GM23338 (cell line): Measurements from ENCODE around the gene FGFR2. TPM values are rescaled to one million over a fixed set of nuclear protein-coding genes. Genes with fewer than 3 reads are reported as not detected.
A peak's percentile ranks its signal among the peaks of the same experiment; 100 is the strongest.

Source experiments
- ATAC-seq: fragments of 200-7000 bp; cut with Tn5 transposase; 3 replicates; pipeline ENCODE4 v1.9.1; 2020
- DNase-seq: peaks from one replicate; pipeline ENCODE4 v3.0.0-alpha.2; 2015; ENCODE audit warnings: low spot score
- H2AFZ ChIP-seq: fragments of 200-600 bp; sonication (generic); 2 replicates; pipeline ENCODE4 v1.8.0; 2016; ENCODE audit warnings: antibody characterized with exemption, mild to moderate bottlenecking, moderate library complexity
- H3F3A ChIP-seq: fragments of 200-600 bp; sonication (generic); replicated peaks from 2 replicates; pipeline ENCODE4 v1.8.0; 2017; ENCODE audit warnings: antibody characterized with exemption, mixed run types, low read depth
- H3K27ac ChIP-seq: fragments of 200-600 bp; sonication (generic); 2 replicates; pipeline ENCODE4 v1.6.1; 2016; ENCODE audit warnings: low read depth
- H3K27me3 ChIP-seq: fragments of 200-600 bp; sonication (generic); 2 replicates; pipeline ENCODE4 v1.8.0; 2016; ENCODE audit warnings: mild to moderate bottlenecking, mixed run types, moderate library complexity; ENCODE audit not compliant: insufficient read depth
- H3K36me3 ChIP-seq: fragments of 200-600 bp; sonication (generic); 2 replicates; pipeline ENCODE4 v1.8.0; 2016; ENCODE audit warnings: mild to moderate bottlenecking; ENCODE audit not compliant: insufficient read depth
- H3K4me1 ChIP-seq: fragments of 200-600 bp; sonication (generic); 2 replicates; pipeline ENCODE4 v1.8.0; 2016; ENCODE audit warnings: mild to moderate bottlenecking, moderate library complexity; ENCODE audit not compliant: insufficient read depth
- H3K4me2 ChIP-seq: fragments of 200-600 bp; sonication (generic); 2 replicates; pipeline ENCODE4 v1.7.1; 2017; ENCODE audit warnings: mixed run types
- H3K4me3 ChIP-seq: fragments of 200-600 bp; sonication (generic); 2 replicates; pipeline ENCODE4 v1.6.1; 2016; ENCODE audit warnings: mixed run types
- H3K79me2 ChIP-seq: fragments of 200-600 bp; sonication (generic); replicated peaks from 2 replicates; pipeline ENCODE4 v1.8.0; 2017; ENCODE audit warnings: mild to moderate bottlenecking; ENCODE audit not compliant: insufficient read depth
- H3K9me2 ChIP-seq: fragments of 200-600 bp; sonication (generic); 2 replicates; pipeline ENCODE4 v1.8.0; 2017; ENCODE audit not compliant: insufficient read depth
- H4K20me1 ChIP-seq: fragments of 200-600 bp; sonication (generic); replicated peaks from 2 replicates; pipeline ENCODE4 v1.8.0; 2017; ENCODE audit warnings: mild to moderate bottlenecking; ENCODE audit not compliant: insufficient read depth
- H3K27ac Mint-ChIP-seq: 2 replicates; pipeline ENCODE4 v1.8.0; 2020; ENCODE audit warnings: inconsistent platforms, mild to moderate bottlenecking, moderate library complexity, mixed read lengths
- H3K27me3 Mint-ChIP-seq: 3 replicates; pipeline ENCODE4 v1.8.0; 2022; ENCODE audit warnings: low read depth, mild to moderate bottlenecking, moderate library complexity, mixed read lengths, inconsistent platforms; ENCODE audit not compliant: insufficient read depth, poor library complexity
- H3K36me3 Mint-ChIP-seq: 3 replicates; pipeline ENCODE4 v1.8.0; 2021; ENCODE audit warnings: low read depth, mild to moderate bottlenecking, inconsistent platforms, moderate library complexity, mixed read lengths
- H3K4me1 Mint-ChIP-seq: 3 replicates; pipeline ENCODE4 v1.8.0; 2020; ENCODE audit warnings: mild to moderate bottlenecking, inconsistent platforms, mixed read lengths
- H3K4me3 Mint-ChIP-seq: 3 replicates; pipeline ENCODE4 v1.8.0; 2021; ENCODE audit warnings: moderate library complexity, mild to moderate bottlenecking, inconsistent platforms, mixed read lengths
- H3K9me3 Mint-ChIP-seq: 3 replicates; pipeline ENCODE4 v1.8.0; 2020; ENCODE audit warnings: moderate library complexity, mild to moderate bottlenecking, inconsistent platforms, mixed read lengths
- CREB1 ChIP-seq: fragments of 250-450 bp; sonication (Bioruptor Pico); IDR thresholded peaks from 2 replicates; pipeline ENCODE4 v1.5.0; 2020; ENCODE audit warnings: low read depth, mild to moderate bottlenecking, moderate library complexity
- EZH2 ChIP-seq: fragments of 200-600 bp; sonication (generic); IDR thresholded peaks from one replicate; pipeline ENCODE4 v1.8.0; 2017; ENCODE audit warnings: antibody characterized with exemption, mild to moderate bottlenecking, low read depth; ENCODE audit not compliant: unreplicated experiment
- NANOG ChIP-seq: IDR thresholded peaks from 2 replicates; pipeline ENCODE4 v1.6.1; 2016; ENCODE audit warnings: antibody characterized with exemption, borderline replicate concordance
- STAT1 ChIP-seq: IDR thresholded peaks from one replicate; pipeline ENCODE4 v1.6.1; 2016; ENCODE audit warnings: antibody characterized with exemption; ENCODE audit not compliant: unreplicated experiment
- ZNF114 ChIP-seq: fragments of 250-450 bp; sonication (Bioruptor Pico); IDR thresholded peaks from 2 replicates; pipeline ENCODE4 v1.5.0; 2020; ENCODE audit warnings: mild to moderate bottlenecking, moderate library complexity
- ZNF331 ChIP-seq: fragments of 250-450 bp; sonication (Bioruptor Pico); IDR thresholded peaks from 2 replicates; pipeline ENCODE4 v1.5.0; 2020; ENCODE audit warnings: low read depth, mild to moderate bottlenecking, moderate library complexity
- polyA plus RNA-seq: library from polyadenylated mRNA; unstranded; fragments of >200 nt; fragmentation: Nextera tagmentation; extraction: Ambion mirVana; gene quantifications from 2 replicates; pipeline ENCODE4 v1.2.1, GENCODE V29; 2016
- total RNA-seq: library from RNA; depleted of rRNA; stranded (reverse); fragments of >200 nt; shearing (Covaris generic); gene quantifications from 2 replicates; pipeline ENCODE4 v1.2.3, GENCODE V29; 2014
- TF ChIP-seq, protein P1 (sequence below): IDR thresholded peaks from one replicate; pipeline ENCODE4 v1.6.1; 2018; ENCODE audit warnings: antibody characterized with exemption; ENCODE audit not compliant: unreplicated experiment
- TF ChIP-seq, protein P2 (sequence below): IDR thresholded peaks from 2 replicates; pipeline ENCODE4 v1.6.1; 2016; ENCODE audit warnings: antibody characterized with exemption
- TF ChIP-seq, protein P3 (sequence below), 2 experiments: fragments of 200-600 bp in 1 of 2; sonication (generic) in 1 of 2; conservative IDR thresholded peaks; 2 replicates each; pipeline versions ENCODE4 v1.5.1 to v1.6.1; 2016 to 2017; ENCODE audit warnings: antibody characterized with exemption in 2 of 2, low read depth in 2 of 2, mild to moderate bottlenecking in 2 of 2, moderate library complexity in 1 of 2

Gene FGFR2
- total and polyA plus RNA-seq, 2 experiments from 2014 or later: 31.1 to 106 TPM

DNA sequence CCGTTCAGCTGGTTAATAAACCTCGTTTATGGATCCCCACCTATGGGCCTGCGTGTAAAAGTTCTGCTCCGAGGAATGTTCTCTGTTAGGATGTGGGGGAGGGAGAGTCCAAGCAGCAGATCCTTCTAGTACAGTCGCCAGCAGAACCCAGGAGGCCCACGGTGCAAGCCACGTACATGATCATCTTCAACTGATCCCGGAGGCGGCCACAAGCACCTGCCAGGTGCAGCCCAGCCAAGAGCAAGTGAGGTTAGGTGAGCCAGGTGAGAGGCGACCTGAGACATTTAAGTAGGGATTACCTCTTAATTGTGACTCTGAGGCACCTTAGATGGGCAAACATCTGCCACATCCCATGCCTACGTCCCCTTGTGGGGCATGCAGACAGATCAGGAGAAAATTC, 18.0 kb upstream of the FGFR2 start:
- TF ChIP-seq, protein P1, sequence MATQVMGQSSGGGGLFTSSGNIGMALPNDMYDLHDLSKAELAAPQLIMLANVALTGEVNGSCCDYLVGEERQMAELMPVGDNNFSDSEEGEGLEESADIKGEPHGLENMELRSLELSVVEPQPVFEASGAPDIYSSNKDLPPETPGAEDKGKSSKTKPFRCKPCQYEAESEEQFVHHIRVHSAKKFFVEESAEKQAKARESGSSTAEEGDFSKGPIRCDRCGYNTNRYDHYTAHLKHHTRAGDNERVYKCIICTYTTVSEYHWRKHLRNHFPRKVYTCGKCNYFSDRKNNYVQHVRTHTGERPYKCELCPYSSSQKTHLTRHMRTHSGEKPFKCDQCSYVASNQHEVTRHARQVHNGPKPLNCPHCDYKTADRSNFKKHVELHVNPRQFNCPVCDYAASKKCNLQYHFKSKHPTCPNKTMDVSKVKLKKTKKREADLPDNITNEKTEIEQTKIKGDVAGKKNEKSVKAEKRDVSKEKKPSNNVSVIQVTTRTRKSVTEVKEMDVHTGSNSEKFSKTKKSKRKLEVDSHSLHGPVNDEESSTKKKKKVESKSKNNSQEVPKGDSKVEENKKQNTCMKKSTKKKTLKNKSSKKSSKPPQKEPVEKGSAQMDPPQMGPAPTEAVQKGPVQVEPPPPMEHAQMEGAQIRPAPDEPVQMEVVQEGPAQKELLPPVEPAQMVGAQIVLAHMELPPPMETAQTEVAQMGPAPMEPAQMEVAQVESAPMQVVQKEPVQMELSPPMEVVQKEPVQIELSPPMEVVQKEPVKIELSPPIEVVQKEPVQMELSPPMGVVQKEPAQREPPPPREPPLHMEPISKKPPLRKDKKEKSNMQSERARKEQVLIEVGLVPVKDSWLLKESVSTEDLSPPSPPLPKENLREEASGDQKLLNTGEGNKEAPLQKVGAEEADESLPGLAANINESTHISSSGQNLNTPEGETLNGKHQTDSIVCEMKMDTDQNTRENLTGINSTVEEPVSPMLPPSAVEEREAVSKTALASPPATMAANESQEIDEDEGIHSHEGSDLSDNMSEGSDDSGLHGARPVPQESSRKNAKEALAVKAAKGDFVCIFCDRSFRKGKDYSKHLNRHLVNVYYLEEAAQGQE: no peak
- TF ChIP-seq STAT1 (no peak), CREB1 (CRISPR knock-in tag) (no peak), NANOG (no peak), ZNF114 (CRISPR knock-in tag) (no peak)
- H3K27me3 ChIP-seq: no peaks in the 10 kb centered on the region
- no peaks in the 10 kb centered on the region for H3K79me2 ChIP-seq
- no peak overlapping the region for H3K4me3 Mint-ChIP-seq
- no peak overlapping the region for H3K27ac ChIP-seq
- H3K27me3 Mint-ChIP-seq: peaks cover 15% of the 10 kb centered on the region
- peaks cover 12% of the 10 kb centered on the region for H3K9me3 Mint-ChIP-seq
- no peak overlapping the region for H3K4me2 ChIP-seq
- DNase-seq: no peak
- no peak overlapping the region for H2AFZ ChIP-seq
- no peaks in the 10 kb centered on the region; the same call in 2 of the 3 replicates for H3K4me1 Mint-ChIP-seq
- H4K20me1 ChIP-seq: no peaks in the 10 kb centered on the region
- H3K36me3 ChIP-seq: no peaks in the 10 kb centered on the region
- no peaks in the 10 kb centered on the region for H3F3A ChIP-seq
- H3K4me1 ChIP-seq: no peaks in the 10 kb centered on the region
- H3K27ac Mint-ChIP-seq: no peak overlapping the region
- no peak overlapping the region for H3K4me3 ChIP-seq
- H3K9me2 ChIP-seq: no peaks in the 10 kb centered on the region
- peaks cover 13% of the 10 kb centered on the region; the same call in 1 of the 3 replicates for H3K36me3 Mint-ChIP-seq
- ATAC-seq: no peak

DNA sequence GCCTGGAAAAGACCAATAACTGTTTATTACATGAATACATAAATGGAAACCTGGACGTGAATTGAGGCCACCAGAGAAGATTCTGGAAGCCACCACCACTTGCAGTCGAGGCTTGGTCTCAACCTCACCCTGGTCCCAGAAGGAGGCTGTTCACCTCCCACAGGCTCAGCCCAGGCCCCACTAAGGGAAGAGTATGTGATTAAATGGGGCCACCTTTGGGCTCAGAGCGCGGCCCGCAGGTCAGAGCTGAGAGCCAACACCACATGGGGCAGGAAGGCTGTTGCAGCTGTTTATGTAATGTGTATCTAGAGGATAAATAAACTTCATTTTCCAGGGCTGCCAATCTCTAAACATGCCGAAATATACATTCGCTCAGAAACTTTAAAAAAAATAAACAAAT, 17.6 kb upstream of the FGFR2 start:
- Mint-ChIP-seq H3K27me3 (peaks cover 16% of the 10 kb centered on the region), H3K9me3 (peaks cover 12% of the 10 kb centered on the region), H3K27ac (no peak overlapping the region), H3K4me3 (no peak overlapping the region), H3K36me3 (peaks cover 13% of the 10 kb centered on the region; the same call in 1 of the 3 replicates), H3K4me1 (no peaks in the 10 kb centered on the region; the same call in 2 of the 3 replicates)
- Histone ChIP-seq H3F3A (no peaks in the 10 kb centered on the region), H3K4me3 (no peak overlapping the region), H4K20me1 (no peaks in the 10 kb centered on the region), H3K36me3 (no peaks in the 10 kb centered on the region), H2AFZ (no peak overlapping the region), H3K9me2 (no peaks in the 10 kb centered on the region), H3K27me3 (no peaks in the 10 kb centered on the region), H3K4me1 (no peaks in the 10 kb centered on the region), H3K27ac (no peak overlapping the region), H3K4me2 (no peak overlapping the region), H3K79me2 (no peaks in the 10 kb centered on the region)
- ATAC-seq: no peak
- no peak for TF ChIP-seq STAT1
- TF ChIP-seq, protein P2, sequence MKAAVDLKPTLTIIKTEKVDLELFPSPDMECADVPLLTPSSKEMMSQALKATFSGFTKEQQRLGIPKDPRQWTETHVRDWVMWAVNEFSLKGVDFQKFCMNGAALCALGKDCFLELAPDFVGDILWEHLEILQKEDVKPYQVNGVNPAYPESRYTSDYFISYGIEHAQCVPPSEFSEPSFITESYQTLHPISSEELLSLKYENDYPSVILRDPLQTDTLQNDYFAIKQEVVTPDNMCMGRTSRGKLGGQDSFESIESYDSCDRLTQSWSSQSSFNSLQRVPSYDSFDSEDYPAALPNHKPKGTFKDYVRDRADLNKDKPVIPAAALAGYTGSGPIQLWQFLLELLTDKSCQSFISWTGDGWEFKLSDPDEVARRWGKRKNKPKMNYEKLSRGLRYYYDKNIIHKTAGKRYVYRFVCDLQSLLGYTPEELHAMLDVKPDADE: no peak
- TF ChIP-seq EZH2: no peak
- TF ChIP-seq ZNF114 (CRISPR knock-in tag): no peak
- TF ChIP-seq ZNF331: no peak
- TF ChIP-seq, protein P3, sequence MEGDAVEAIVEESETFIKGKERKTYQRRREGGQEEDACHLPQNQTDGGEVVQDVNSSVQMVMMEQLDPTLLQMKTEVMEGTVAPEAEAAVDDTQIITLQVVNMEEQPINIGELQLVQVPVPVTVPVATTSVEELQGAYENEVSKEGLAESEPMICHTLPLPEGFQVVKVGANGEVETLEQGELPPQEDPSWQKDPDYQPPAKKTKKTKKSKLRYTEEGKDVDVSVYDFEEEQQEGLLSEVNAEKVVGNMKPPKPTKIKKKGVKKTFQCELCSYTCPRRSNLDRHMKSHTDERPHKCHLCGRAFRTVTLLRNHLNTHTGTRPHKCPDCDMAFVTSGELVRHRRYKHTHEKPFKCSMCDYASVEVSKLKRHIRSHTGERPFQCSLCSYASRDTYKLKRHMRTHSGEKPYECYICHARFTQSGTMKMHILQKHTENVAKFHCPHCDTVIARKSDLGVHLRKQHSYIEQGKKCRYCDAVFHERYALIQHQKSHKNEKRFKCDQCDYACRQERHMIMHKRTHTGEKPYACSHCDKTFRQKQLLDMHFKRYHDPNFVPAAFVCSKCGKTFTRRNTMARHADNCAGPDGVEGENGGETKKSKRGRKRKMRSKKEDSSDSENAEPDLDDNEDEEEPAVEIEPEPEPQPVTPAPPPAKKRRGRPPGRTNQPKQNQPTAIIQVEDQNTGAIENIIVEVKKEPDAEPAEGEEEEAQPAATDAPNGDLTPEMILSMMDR (conservative IDR thresholded peaks at IDR 0.05; ENCODE audit: low read depth in 2 of 2): peak in 1 of 2 experiments; percentile 39; a peak in 2 of 4 replicates
- no peak for TF ChIP-seq NANOG
- DNase-seq: no peak
